GM21786 (cell line): ENCODE results near the gene IPO11.

Source experiments
- ATAC-seq: cut with Tn5 transposase; IDR thresholded peaks from one replicate; pipeline ENCODE4 v1.9.1; 2021; ENCODE audit not compliant: unreplicated experiment

Gene IPO11

DNA sequence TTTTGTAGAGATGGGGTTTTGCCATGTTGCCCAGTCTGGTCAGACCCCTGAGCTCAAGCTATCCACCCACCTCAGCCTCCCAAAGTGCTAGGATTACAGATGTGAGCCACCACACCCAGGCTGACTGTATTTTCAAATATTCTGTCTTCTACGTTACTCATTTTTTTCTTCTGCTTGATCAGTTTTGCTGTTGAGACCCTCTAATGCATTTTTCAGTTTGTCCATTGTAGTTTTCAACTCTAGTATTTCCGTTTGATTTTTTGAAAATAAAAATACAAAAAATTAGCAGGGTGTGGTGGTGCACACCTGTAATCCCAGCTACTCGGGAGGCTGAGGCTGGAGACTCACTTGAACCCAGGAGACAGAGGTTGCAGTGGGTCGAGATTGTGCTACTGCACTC is 155.6 kb downstream of the IPO11 start:
- ATAC-seq = no peak

DNA sequence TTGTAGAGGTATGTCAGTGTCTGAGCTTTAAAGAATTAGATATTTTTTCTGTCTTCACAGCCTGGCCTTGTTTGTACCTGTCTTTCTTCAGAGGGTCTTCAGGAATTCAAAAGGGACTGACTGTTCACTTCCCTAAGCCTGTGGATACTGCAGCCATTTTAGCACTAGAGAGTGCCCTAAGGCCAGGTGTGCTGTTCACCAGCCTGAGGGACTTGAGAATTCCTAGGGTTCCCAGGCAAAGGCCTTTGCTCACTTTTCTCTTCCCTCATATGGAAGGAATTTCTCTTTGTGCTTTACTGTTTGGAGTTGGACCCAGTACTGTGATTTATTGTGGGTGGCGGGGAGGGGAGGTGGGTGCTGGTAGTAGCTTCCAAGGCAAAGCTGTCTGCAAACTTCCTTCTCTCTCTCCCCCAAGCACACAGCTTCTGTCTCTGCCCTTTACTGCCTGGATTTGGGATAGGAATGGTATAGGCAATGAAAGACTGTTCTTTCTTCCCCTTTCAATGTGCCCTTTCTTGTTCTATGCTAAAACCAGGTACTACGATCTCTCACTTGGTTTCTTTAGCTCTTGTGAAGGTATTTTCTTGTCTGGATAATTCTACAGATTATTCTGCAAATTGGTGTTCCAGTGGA is 156.4 kb downstream of the IPO11 start:
- no peak for ATAC-seq

DNA sequence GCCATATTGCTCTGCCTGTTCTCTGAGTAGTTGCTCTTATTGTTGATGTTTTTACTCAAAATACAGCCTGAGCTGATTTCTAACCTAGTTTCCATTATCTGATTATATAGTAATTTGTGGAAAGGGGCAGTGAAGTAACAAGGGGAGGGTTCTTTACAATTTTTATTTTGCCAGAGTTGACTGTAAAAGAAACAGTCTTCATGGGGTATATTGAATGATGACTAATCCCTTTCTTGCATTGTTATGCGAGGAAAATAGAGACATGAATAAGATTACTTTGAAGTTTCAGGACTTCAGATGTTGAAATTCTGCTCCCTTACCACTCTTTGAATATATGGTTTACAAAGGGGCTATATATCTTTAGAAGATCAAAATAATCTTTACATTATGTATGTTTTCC is 156.9 kb downstream of the IPO11 start:
- no peak for ATAC-seq

DNA sequence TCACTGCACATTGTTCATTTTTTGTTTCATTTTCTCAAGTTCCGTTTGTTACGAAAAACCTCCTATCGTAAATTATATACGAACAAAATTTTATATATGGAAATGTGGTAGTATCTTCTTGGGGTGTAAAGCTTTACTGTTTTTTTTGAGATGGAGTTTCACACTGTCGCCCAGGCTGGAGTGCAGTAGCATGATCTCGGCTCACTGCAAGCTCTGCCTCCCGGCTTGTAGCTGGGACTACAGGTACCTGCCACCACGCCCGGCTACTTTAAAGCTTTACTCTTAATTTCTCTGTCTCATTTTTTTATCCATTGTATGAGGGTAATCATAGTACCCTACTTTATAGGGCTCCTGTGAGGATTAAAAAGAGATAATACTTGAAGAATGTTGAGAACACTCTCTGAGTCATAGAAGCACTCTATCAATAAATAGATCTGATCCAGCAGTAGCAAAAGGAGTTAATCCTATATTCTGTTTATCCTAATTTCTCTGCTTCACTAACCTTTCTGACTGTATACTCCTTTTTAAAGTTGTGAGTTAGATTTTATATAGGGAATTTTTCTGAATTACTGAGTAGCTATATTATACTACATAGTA is 160.5 kb downstream of the IPO11 start:
- ATAC-seq = no peak

DNA sequence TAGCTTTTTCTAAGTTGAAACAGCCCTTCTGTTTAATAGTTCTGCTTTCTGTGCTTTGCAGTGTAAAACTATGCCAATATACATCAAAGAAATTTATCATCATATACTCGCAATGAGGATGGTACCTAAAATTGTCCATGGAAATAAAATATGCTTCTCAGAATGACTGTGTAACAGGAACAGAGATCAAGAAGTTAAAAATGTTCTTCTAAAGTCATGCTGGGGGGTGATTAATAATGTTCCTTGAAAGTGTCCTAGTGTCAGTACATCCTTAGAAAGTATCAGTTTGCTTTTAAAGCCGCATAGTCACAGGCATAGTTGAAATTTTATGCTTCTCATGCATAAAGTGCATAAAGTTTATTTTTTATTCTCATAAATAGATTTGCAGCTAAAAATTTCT is 162.0 kb downstream of the IPO11 start:
- peak; percentile 39 for ATAC-seq

GRCh38 chr5:62575066-62575465 is 162.5 kb downstream of the IPO11 start:
- no peak for ATAC-seq

DNA sequence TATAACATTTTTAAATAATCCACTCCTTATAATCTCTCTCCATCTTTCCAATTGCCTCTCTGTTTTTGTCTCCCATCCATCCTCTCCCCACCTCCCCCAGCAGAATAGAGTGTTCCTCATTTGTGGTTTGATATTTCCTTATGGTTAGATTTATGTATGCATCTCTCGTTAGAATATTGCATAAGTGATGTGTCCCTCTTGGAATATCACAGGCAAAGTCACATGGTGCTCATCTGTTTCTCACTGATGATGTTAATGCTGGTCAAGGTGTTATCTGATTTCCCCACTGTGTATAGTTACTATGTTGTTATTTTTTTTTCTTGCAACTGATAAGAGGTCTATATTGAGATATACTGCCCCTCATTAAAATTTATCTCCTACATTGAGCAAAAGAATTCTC is 162.9 kb downstream of the IPO11 start:
- ATAC-seq = no peak

DNA sequence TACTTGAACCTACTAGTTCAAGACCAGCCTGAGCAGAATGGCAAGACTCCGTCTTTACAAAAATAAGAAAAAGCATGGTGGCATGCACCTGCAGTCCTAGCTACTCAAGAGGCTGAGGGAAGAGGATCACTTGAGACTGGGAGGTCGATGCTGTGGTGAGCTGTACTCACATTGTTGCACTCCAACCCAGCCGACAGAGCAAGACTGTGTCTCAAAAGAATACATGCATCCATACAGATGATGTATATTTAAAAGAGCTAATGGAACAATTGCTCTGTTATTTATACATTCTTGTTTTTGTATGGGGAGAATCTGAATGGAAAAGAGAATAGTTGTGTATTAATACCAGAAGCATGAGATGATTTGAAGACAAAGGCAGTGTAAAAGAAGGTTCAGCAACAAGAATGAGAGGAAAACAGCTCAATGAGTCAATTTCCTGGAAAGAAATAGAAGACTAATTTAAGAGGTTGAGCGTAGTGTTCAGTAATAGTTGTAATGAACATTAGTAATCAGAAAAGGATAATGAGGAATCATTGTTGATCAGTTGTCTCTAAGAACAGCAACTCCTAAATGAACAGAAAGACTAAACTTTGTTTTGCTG is 164.1 kb downstream of the IPO11 start:
- no peak for ATAC-seq

DNA sequence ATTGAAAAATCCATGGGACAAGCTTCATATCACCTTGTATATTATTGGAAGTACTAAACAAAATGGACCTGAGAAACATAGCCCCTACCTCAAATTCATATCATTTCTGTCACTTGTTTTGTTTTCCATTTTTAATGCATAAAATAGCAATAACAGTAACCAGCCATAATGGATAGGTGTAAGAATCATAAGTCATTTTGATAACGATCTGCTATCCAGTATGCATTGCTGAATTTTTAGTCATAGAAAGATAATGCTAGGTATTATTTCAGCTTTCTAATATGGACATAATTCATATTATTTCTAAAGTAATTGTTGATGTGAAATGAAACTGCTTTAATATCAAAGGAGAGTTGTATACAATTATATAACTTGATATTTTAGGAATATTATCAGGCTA is 164.9 kb downstream of the IPO11 start:
- no peak for ATAC-seq

GRCh38 chr5:62578540-62578939 is 166.0 kb downstream of the IPO11 start, which contains the start of gene LRRC70:
TSS of gene LRRC70 (plus strand) at chr5:62578819. CDS start at chr5:62579439, 620 bp downstream.
- peak; percentile 78 for ATAC-seq

DNA sequence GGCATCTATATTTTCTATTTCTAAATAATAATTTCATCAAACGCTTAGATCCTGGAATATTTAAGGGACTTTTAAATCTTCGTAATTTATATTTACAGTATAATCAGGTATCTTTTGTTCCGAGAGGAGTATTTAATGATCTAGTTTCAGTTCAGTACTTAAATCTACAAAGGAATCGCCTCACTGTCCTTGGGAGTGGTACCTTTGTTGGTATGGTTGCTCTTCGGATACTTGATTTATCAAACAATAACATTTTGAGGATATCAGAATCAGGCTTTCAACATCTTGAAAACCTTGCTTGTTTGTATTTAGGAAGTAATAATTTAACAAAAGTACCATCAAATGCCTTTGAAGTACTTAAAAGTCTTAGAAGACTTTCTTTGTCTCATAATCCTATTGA is 167.2 kb downstream of the IPO11 start:
- no peak for ATAC-seq

DNA sequence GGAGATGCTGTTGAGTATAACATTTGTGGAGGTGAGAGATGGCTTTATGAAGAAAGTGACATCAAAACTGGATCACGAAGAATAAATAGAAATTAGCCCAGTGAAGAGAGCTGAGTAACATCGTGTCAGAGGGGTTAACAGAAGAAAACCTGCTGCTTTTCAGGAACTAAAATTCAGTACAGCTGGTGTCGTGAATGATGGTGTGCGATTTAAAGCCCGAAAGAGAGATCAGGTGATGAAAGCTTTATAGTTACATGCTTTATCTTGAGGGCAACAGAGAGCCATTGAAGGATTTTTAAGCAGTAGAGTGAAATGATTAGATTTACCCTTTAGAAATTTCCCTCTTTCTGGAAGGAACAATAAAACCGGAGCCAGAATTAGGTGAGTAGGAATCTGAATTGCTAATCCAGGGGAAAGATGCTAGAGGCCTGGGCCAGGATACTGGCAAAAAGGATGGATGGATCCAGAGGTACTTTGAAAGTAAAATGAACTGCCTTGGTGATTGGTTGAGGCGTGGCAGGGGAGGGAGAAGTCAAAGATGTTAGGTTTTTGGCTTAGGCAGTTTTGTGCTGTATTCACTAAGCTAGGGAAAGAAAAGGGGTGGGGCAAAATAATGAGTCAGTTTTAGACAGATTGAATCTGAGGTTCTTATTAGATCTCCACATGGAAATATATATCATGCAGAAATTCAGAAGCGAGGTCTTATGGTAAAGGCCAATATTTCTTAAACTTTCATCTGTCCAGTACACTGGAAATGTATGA is 169.5 kb downstream of the IPO11 start:
- ATAC-seq = no peak

- no peak for ATAC-seq
These were observed 171.8 kb downstream of the IPO11 start for GRCh38 chr5:62584391-62584790.

GRCh38 chr5:62585306-62585705 is 172.7 kb downstream of the IPO11 start:
- no peak for ATAC-seq

DNA sequence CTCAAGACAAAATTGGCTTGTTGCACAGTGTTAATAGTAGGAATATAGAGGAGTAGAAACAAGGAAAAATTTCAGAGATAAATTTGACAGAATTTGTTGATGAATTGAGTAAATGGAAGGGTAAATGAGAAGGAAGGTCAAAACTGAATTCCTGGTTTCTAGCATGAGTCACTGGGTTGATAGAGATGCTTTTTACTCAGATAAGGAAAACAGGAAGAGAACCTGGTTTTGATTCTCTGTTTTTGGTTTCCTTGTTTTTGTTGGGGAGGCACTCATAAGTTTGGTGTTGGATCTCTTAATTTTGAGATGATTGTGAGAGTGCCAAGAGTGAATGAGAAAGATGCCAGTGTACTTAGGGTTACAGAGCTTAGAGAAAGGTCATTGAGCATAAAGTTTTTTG is 173.2 kb downstream of the IPO11 start:
- ATAC-seq = no peak

DNA sequence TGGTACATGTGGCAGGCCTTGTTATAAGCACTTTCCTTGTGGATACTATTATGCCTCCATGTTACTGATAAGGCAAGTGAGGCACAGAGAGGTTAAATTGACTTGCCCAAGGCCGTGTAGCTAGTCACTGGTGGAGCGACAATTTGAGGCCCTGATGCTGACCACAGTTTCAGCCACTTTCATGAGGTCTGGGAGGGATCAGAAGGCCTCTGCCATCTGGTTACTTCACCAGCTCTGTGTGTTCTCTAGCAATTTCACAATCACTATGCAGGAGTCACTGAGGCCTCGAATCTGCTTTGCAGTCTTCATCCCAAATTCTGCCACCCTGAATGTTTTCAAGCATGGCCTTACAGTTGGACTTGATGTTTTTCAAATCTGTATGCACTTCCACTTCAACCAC is 175.2 kb downstream of the IPO11 start:
- no peak for ATAC-seq

DNA sequence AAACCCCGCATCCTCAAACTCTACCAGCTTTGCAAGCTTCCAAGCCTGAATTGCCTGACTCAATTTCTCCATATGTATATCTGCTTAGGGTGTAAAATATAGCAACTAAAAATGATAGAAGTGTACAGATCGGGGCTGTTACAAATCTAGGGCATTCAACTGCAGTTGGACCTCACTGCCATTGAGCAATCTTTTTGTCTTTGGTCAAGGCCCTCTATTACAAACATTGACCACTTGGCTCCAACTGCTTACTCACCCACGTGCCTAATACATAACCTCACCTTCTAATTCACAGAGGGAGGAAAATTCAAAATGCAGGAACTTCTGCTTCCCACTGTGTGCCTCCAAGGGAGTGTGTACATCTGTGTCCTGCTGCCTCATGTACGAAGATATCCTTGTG is 176.1 kb downstream of the IPO11 start:
- ATAC-seq = no peak

GRCh38 chr5:62589504-62589903 is 176.9 kb downstream of the IPO11 start:
- ATAC-seq = no peak

DNA sequence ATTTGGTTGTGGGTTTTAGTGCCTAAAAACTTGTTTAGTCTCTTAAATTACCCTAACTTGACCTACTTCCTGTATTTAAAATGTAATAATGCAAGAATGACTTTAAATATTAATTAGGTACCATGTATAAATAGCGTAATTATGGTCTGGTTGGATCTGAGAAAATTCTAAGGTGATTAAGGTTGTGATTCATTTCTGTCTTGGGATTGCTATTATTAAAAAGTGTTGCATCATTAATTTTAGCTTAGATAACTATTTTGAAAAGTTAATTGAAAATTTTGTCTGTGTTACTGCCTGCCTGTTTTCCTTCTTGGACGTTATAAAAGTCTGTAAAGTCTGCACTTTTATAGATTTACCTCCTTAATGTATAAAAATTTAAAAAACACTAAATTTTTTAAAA is 177.8 kb downstream of the IPO11 start:
- ATAC-seq = no peak

GRCh38 chr5:62592558-62592957 is 180.0 kb downstream of the IPO11 start:
- no peak for ATAC-seq

GRCh38 chr5:62593331-62593730 is 180.8 kb downstream of the IPO11 start:
- no peak for ATAC-seq
